Nephron progenitor cell (in vitro differentiated cells): ENCODE data around the gene TM9SF4.

Experiments used
- DNase-seq: peaks from one replicate; pipeline ENCODE4 v3.0.0; 2021
- H3K27ac Mint-ChIP-seq: 2 replicates; pipeline ENCODE4 v1.8.0; 2021; ENCODE audit warnings: mild to moderate bottlenecking, moderate library complexity, mixed read lengths
- H3K27me3 Mint-ChIP-seq: 2 replicates; pipeline ENCODE4 v1.8.0; 2021; ENCODE audit warnings: mild to moderate bottlenecking, low read depth, mixed read lengths; ENCODE audit not compliant: poor library complexity
- H3K36me3 Mint-ChIP-seq: 2 replicates; pipeline ENCODE4 v1.8.0; 2021; ENCODE audit warnings: low read depth, mixed read lengths
- H3K4me1 Mint-ChIP-seq: 2 replicates; pipeline ENCODE4 v1.8.0; 2021; ENCODE audit warnings: mixed read lengths
- H3K4me3 Mint-ChIP-seq: 2 replicates; pipeline ENCODE4 v1.8.0; 2021; ENCODE audit warnings: mild to moderate bottlenecking, moderate library complexity, mixed read lengths
- H3K9me3 Mint-ChIP-seq: 2 replicates; pipeline ENCODE4 v1.8.0; 2021; ENCODE audit warnings: mild to moderate bottlenecking, moderate library complexity, mixed read lengths
- TF ChIP-seq, protein P1 (sequence below): fragments of 200-600 bp; sonication (generic); IDR thresholded peaks from 2 replicates; pipeline ENCODE4 v1.5.0; 2021; ENCODE audit warnings: antibody characterized with exemption

TM9SF4 gene

DNA sequence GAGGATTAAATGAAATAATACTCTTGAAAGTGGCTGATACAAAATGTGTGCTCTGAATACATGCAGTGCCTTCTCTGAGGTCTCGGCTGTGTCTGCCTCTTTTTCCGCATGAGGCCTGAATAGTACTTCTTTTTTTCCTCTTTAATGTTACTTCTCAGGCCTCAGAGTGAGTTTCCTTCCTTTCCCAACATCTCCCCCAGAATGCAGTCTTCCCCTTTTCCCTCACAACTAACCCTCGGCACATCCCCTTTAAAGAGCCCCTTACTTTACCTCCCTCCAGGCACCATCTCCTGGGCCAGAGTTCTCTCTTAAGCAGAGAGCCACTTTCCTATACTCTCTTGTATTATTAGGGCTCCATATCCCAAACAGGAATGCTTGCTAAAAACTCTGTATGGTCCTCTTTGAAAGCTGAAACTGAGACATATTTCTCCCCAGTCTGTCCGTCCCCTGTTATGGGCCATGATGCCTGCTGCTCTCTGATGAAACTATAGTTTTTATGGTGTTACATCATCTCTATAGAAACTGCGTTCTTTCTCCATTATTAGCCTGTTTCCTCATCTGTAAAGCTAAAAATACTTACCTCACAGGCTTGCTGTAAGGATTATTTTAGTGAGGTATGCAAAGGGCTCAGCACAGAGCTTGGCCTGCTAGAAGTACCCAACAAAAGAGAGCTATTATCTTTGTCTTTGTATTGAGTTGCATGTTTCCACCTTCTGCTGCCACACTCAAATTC, 95.8 kb downstream of the TM9SF4 start:
- Mint-ChIP-seq H3K4me3 (peak overlapping the region; percentile 100), H3K27me3 (peaks cover 2% of the 10 kb centered on the region), H3K4me1 (peaks cover 77% of the 10 kb centered on the region), H3K36me3 (peaks cover 25% of the 10 kb centered on the region), H3K9me3 (no peaks in the 10 kb centered on the region), H3K27ac (peak overlapping the region; percentile 90)
- TF ChIP-seq, protein P1, sequence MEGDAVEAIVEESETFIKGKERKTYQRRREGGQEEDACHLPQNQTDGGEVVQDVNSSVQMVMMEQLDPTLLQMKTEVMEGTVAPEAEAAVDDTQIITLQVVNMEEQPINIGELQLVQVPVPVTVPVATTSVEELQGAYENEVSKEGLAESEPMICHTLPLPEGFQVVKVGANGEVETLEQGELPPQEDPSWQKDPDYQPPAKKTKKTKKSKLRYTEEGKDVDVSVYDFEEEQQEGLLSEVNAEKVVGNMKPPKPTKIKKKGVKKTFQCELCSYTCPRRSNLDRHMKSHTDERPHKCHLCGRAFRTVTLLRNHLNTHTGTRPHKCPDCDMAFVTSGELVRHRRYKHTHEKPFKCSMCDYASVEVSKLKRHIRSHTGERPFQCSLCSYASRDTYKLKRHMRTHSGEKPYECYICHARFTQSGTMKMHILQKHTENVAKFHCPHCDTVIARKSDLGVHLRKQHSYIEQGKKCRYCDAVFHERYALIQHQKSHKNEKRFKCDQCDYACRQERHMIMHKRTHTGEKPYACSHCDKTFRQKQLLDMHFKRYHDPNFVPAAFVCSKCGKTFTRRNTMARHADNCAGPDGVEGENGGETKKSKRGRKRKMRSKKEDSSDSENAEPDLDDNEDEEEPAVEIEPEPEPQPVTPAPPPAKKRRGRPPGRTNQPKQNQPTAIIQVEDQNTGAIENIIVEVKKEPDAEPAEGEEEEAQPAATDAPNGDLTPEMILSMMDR = no peak
- DNase-seq = no peak

DNA sequence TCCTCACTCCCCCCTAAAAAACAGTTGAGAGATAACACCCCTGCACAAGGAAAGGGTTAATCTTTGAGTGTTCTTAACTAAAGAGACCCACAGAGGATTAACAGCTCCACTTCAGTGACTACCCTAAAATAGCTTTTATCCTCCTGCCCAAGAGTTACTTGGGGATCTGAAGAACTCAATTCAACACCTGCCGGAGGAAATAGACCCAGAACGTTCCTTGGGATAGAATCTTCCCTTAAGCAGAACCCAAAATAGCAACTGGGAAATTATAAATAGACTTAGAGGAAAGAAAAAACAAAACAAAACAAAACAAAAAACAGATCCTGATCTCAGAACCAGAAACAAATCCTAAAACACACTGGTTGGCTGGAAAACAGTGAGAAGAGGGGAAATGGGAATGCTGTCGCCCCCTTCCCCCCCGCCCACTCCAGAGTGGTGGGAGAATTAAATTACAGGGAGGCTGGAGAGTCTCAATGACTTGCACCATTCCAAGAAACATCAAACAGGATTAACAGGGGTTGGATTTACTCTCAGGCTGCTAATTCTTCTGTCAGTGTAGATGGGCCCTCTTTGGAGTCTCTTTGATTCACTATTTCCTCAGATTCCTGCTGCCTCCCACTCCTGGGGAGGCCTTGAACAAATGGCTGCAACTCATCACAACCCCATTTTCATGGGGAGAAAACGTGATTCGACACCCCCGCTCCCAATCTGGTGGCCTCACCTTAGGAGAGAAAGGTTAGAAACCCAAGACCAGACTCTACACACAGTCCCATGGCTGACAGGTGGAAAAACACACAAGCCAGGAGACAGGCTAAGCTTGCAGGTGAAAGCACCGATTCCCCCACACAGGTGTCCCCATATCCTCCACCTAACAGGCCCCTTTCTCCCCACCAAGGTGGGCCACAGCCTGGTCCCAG, 96.6 kb downstream of the TM9SF4 start:
- peak overlapping the region; percentile 100 for H3K4me3 Mint-ChIP-seq

DNA sequence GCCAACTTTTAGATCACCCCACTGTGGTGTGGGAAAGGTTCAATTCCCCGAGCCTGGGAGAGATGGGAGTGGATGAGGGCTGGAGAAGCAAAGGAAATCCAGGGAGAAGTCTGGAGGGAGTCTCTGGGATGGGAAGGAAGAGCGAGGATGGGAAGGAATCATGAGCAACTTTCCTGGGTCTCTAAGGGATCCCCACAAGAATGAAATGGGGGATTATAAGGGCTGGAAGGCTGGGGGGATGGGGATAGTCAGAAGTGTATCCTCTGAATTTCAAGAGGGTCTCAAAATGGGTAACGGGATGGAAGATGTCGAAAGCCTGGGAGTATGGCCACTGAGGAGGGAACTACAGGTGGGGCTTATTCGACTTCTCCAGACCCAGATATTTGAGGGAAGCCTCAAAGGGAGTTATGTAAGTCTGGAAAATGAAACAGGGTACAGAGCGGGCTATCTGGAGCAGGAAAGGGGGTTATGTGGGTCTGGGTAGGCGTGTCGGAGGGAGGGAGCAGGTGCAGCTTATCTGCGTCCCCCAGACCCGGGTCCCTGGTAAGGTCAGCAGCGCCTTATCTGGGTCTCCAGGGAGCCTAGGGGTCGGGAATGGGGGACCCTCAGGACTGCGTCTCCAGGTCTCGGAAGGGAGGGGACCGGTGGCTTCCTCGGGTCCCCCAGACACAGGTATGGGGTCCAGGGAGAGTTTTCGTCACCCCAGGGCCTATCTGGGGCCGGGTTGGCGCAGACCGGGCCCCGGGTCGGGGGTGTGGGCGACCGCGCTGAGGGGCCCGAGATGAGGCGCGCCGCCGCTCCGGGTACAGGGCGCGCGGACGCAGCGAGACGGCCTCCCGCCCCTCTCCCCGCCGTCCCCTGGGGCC, 97.5 kb downstream of the TM9SF4 start:
- peaks cover 14% of the 10 kb centered on the region for H3K36me3 Mint-ChIP-seq
- TF ChIP-seq, protein P1 = no peak
- H3K4me3 Mint-ChIP-seq = peak overlapping the region; percentile 100
- H3K27ac Mint-ChIP-seq = peak overlapping the region; percentile 90
- H3K9me3 Mint-ChIP-seq = no peaks in the 10 kb centered on the region
- DNase-seq = no peak
- peaks cover 2% of the 10 kb centered on the region for H3K27me3 Mint-ChIP-seq
- H3K4me1 Mint-ChIP-seq = peaks cover 81% of the 10 kb centered on the region

More for the DNA sequence above, 96.6 kb downstream of the TM9SF4 start:
- no peak for DNase-seq
- Mint-ChIP-seq H3K36me3 (peaks cover 17% of the 10 kb centered on the region), H3K4me1 (peaks cover 83% of the 10 kb centered on the region), H3K9me3 (no peaks in the 10 kb centered on the region), H3K27ac (peak overlapping the region; percentile 90), H3K27me3 (peaks cover 2% of the 10 kb centered on the region)
- TF ChIP-seq, protein P1 = no peak

DNA sequence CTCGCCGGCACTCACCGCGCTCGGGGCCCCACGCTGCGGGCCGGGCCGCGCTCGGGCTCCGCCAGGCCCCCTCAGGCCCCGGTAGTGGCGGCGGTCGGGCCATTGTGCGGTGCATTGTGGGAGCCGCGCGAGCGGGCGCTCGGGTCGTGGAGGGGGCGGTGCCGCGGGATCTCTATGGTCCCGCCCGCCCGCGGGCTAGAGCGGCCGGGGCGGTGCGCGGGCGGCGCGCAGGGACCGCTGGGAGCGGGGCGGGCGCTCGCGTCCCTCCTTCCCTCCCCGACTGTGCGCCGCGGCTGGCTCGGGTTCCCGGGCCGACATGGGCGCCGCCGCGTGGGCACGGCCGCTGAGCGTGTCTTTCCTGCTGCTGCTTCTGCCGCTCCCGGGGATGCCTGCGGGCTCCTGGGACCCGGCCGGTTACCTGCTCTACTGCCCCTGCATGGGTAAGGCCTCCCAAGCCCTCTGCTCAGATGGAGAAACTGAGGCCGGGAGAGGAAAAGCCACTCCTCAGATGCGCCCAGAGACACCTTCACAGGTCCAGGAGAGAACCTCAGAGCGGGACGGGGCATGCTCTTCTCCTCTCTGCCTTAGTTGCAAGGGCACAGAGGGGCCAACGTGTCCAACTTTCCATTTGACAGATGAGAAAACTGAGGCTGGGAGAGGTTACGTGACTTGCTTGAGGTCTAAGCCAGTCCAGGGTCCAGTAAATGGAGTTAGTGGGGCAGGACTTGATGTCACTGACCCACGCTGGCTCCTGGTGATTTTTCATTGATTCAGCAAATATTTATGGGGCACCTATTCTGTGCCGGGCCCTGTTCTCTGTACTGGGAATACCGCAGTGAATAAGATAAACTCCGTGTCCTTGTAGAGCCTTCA, 98.3 kb downstream of the TM9SF4 start, which contains the start of the genes PLAGL2 and POFUT1:
TSS of gene PLAGL2 (minus strand) at position 118 of the 873 bp plus-strand sequence. CDS start 5,565 bp downstream, outside the sequence.
TSS of gene POFUT1 (plus strand) at position 255 of the 873 bp plus-strand sequence. CDS start at position 317, 62 bp downstream.
- TF ChIP-seq, protein P1 = no peak
- H3K27ac Mint-ChIP-seq = peak within 1 kb of the TSS; percentile 90
- H3K4me1 Mint-ChIP-seq = peaks cover 72% of the 10 kb centered on the region
- H3K9me3 Mint-ChIP-seq = no peaks in the 10 kb centered on the region
- H3K4me3 Mint-ChIP-seq = peak within 1 kb of the TSS; percentile 100
- H3K27me3 Mint-ChIP-seq = peaks cover 2% of the 10 kb centered on the region
- H3K36me3 Mint-ChIP-seq = peaks cover 9% of the 10 kb centered on the region
- peak; percentile 93 for DNase-seq
